HG03469 (cell line): Measurements from ENCODE around the gene CADM2.

Source experiments
- ATAC-seq: cut with Tn5 transposase; IDR thresholded peaks from one replicate; pipeline ENCODE4 v1.9.1; 2021; ENCODE audit warnings: mild to moderate bottlenecking, moderate library complexity, moderate number of reproducible peaks; ENCODE audit not compliant: unreplicated experiment

Gene CADM2

DNA sequence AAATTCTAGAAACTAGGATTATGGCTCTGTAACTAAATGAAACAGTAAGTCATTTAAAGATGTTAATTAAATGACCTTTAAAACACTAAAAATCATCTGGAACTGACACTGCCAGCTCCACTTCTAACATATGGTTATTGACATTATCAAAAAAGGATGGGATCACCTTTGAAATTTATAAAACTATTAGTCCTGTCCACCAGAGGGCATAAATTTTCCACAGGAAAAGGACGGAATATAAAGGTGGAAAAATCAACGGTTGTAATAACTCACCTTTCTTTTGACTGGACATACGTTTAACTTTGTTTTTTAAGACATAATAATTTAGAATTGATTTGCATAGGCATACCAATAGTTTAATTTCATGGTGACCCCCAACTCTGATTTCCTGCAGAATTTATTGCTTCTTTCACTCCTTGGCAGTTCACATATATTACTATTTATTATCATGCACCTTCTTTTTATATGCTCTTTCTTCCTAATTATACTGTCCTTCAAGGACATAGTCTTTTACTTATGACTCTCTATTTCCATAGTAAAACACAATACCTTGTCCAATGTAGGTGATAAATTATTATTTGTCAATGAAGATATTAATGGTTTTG is 345.7 kb downstream of the CADM2 start:
- ATAC-seq, result no peak

DNA sequence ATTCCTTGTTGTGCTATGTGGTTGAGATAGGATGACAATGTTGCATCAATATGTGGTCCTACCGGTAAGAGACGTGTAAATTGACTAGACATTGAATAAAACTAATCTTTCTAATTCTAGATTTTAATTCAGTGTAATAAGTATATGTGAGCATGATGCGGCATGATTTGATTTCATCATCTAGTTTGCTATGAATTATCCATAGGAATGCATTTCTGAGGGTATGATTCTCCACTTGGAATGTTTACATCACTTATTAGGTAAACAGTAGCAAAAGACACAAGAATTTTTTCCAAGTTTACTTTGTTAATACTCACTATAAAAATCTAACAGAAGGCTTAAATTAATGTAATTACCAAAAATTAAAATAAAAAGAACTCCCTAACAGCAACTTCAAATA is 353.5 kb downstream of the CADM2 start:
- no peak for ATAC-seq

DNA sequence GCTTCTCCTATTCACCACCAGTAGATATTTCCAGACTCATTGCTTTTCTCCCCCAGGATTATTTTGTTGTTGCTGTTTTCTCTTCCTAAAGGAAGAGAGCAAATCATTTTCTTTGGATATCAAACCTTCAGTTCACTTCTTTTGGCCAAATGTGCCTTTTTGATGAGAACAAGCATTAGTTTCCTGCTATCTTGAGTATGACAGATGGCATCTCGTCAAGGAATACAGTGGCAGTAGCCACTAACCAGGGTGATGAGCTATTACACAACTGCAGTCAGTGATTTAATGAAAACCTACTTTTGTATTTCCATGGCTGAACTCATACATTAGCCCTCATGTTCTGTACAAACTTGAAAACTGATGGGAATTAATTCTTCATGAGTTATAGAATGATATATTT is 354.6 kb downstream of the CADM2 start:
- ATAC-seq, result no peak

DNA sequence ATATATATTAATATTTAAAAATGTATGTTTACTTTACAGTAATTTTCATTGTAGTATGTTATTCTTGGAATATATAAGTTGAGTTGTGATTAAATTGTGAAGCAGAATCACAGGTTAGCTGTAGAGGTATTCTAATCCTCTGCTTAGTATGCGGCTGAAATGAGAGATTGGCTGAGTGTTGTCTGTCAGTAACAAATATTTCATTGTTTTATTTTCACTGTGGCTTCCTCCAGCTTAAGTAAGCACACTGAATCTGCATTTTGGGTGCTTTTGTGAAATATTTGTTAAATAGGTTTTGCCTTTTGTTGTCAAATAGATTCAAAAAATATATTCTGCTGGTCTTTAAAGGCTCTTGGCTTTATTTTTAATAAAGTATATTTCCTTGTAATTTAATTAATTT is 357.5 kb downstream of the CADM2 start:
- no peak for ATAC-seq

DNA sequence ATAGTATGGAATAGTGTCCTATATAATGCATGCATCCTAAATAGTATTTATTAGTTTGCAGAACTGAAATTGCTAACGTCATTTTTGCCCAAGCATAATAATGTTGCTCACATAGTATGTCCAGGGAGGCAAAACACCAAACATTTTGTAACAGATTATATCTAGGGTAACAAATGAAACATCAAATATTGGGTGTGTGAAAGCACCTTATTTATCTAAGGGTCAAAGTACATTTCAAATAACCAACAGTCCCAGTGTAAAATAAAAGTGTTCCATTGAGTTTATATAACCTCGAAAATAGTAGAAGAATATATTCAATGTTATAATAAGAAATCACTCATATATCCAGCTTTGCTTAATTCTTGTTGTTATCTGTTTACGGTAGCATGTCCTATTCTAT is 363.1 kb downstream of the CADM2 start:
- ATAC-seq, result no peak

DNA sequence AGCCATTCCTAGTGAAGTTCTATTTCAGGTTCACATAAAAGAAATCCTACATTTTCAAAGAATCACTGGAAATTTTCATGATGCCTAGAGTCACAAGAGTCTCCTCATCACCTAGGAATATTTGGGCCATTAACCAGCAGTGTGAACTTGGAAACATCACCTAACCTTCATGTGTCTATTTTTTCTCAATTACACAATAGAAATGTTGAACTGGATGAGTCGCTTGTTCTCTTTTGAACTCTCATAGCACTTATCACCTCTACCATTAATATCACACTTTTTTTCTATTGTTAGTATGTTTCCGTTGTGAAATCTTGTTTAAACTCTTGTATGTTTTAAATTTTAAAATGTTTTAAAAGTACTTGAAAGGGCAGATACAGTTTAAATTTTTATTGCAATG is 371.3 kb downstream of the CADM2 start:
- no peak for ATAC-seq

DNA sequence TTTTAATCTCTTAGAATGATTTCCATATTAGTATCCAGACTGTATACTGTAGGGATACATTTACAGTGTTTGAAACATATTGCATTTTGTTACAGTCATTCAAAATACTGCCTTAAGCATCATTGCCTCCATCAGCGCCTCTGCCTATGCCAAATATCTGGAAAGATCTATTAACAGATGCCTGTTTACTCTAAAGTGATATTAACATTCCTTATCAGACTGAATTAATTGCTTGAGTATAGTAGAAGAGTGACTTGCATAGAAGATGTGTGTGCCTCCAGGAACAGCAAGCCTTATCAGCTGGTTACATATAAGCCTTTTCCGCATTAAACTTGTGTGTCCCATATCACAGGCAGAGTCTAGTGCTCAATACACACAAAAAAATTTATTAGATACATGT is 379.1 kb downstream of the CADM2 start:
- ATAC-seq, result no peak

DNA sequence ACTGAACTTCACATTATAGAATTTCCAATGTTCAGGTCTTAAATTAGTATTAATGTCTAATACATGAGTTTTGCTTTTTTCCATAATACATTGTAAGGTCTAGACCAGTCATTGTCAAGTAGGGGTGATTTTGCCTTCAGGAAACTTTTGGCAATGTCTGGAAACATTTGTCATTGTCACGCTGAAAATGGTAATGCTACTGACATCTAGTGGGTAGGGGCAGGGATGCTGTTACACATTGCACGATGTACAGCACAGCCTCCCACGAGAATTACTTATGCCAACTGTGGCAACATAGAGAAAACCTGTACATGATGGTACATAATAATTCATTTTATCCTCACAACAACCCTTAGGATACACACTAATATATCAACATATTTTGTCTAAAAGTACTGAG is 384.1 kb downstream of the CADM2 start:
- no peak for ATAC-seq

DNA sequence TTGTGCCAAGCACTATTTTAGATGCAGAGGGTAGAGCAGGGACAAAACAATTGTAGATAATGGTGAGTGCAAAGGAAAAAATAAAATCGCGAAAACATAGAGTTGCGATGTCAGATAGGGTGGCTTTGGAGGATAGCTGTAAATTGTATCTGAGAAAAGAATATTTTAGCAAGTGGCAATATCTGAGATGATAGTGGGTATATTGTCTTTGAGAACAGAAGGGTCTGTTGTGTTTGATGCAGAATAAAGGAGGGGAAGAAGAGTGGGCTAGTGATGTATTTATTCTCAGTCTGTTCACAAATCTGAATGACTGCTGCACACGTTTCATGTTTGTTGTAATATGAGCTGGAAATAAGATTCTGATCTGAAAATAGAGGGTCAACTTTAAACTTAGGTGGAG is 396.8 kb downstream of the CADM2 start:
- ATAC-seq, result no peak

DNA sequence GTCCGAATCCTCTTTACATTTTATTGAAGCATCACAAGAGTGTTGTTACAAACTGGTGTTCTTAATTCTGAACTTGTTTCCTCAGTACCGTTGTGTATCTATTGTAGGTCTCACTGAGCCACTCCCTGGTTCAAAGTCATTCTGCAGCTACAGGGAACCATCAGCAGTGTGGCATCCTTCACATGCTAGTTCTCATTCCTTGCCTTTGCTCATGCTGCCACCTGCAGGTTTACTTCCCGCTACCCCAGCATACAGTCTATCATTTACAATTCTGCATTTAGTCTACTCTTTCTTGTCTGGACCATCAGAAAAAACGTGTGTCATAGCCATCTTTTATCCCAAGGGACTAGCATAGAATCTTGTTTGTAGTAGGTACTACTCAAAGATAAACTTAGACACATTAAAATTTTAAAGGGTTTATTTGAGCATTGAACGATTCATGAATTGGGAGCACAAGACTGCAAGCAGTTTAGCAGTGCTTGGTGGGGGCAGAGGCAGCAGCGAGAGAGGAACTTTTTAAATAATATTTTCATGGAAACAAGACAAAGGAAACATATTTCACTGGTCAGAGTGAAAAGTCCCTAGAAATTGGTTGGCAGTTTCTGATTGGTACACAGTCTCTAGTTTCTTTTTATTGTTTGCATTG is 402.1 kb downstream of the CADM2 start:
- peak; percentile 66 for ATAC-seq

DNA sequence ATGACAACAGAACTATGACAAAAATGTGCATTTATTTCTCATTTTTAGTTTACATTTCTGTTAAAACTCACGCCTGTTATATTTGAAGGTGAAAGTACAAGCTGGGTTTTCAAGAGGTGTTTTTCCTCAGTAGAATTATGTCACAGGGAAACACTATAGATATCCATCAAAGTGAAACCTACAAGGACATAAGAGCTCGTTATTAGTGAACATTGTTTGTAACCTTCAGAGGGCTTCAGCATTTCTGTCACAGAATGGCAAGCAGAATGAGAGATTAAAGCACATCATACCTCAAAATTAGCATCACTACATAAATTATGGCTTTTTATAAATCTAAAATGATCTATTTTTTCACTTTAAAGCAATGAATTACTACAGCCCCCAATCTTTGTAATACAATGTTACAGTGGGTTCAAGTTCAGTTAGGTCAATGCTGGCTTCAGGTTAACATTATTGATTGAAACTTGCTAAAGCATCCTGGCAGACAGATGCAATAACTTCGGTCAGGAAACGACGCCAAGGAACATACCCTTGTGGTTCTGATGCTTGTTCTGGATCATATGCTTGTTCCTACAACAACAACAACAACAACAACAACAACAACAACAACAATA is 405.6 kb downstream of the CADM2 start:
- no peak for ATAC-seq

DNA sequence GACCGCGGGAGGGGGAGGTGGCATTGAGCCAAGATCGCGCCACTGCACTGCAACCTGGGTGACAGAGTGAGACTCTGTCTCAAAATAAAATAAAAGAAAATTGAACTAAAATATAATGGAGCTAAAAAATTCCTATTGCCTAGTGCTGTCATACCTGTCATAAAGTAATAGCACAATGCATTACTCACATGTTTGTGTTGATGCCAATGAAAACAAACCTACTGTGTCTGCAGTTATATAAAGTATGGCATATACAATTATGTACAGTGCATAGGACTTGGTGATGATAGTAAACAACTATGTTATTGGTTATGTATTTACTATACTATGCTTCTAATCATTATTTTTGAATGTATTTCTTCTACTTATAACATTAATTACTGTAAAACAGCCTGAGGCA is 411.6 kb downstream of the CADM2 start:
- ATAC-seq, result no peak

DNA sequence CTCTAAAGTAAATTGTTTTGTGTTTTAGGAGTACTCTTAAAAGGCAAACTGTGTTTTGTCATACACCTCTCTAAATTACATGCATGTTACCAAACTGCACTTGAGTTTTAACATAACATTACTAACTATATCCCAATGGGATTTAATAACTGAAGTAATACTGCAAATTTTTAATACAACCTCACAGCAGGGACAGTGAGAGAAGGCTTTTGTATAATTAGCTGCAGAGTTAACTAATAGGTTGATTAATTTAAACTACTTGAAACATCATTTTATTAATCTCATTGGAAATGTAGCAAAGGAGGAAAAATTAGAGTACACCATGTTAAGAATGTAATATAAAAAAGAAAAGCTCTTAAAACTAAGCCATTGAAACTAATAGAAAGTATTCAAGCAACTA is 417.3 kb downstream of the CADM2 start:
- ATAC-seq, result no peak

DNA sequence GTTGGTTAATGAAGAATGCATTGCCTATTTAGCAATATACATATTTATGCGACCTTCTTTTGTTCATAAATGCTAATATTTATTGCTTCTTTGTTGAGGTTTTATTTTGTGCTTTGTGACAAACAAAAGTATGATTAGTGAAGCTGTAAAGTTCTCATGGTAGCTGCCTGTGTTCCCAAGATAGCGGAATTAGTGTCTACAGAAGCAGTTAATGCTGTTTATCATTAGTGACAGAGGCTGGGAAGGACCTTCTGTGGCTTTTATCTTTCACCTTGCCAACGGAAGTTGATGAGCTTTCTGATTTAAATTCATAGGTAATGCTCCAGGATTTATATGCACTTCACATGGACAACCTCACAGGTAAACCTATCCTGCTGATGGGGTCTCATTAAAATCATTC is 418.3 kb downstream of the CADM2 start:
- ATAC-seq, result no peak

DNA sequence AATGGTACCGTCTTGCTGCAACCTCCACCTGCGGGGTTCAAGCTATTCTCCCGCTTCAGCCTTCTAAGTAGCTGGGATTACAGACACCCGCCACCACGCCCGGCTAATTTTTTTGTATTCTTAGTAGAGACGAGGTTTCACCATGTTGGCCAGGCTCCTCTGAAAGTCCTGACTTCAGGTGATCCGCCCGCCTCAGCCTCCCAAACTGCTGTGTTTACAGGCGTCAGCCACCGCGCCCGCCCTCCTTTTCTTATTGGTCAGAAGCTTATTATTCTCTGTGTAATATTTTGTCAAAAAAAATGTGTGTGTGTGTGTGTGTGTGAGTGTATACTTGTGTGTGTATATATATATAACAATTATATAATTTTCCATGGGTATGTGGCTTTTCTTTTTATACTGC is 425.6 kb downstream of the CADM2 start:
- ATAC-seq, result no peak

DNA sequence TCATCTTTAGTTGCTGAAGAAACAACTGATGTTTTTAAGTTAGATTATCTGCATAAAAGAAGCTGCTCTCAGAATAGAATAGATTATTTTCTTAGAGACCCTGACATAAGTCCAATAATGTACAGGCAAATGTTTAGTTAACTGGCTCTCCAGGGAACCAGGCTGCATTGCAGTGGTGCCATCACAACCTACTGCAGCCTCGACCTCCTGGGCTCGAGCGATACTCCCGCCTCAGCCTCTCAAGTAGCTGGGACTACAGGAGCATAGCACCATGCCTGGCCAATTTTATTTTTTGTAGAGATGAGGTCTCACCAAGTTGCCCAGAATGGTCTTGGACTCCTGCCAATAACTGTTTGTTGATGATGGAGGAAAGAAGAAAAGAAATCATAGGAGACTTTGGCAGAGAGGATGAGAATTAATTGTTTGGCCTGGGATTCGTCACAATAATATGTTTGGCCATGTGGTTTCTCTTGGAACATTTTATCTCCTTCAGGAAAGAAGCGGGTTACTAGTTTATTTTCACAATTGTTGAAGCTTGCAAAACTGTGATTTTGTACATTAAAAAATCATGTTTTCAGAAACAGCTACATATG is 429.2 kb downstream of the CADM2 start:
- no peak for ATAC-seq

DNA sequence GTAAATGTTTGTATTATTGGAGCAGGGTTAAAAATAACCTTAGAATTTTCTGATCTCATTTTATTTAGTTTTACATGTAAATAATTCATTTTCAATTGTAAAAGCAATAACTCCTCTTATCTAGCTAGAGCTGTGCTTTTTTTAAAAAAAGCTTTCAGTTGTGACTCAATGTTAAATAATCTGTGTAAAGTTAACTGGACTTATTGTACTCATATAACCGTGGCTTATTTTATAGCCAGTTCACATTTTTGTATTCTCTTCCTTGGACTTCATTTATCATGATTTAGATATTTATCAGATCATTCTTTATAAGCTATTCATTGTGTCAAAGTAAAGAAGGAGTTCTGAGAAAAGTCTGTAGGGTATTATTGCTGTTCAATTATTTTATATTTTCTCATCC is 435.6 kb downstream of the CADM2 start:
- no peak for ATAC-seq

DNA sequence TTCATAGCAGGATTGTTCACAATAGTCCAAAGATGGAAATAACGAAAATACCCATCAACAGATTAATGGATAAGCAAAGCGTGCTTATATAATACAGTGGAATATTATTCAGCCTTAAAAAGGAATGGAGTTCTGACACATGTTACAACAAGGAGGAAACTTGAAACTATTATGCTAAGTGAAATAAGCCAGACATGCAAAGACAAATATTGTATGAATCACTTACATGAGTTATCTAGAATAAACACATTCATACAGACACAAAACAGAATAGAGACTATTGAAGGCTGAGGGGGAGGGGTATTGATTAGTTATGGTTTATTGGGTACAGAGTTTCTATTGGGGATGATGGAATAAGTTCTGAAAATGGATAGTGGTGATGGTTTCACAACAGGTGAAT is 438.6 kb downstream of the CADM2 start:
- no peak for ATAC-seq

DNA sequence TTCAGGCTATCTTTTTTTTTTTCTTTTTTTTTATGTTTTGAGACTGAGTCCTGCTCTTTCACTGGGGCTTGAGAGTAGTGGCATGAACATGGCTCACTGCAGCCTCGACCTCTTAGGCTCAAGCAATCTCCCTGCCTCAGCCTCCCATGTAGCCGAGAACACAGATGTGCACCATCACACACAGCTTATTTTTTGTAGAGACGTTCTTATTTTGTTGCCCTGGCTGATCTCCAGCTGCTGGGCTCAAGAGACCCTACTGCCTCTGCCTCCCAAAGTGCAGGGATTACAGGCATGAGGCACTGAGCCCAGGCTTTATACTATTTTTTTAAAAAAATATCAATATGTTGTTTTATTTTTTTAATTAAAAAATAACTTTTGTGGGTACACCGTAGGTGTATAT is 467.3 kb downstream of the CADM2 start:
- no peak for ATAC-seq

DNA sequence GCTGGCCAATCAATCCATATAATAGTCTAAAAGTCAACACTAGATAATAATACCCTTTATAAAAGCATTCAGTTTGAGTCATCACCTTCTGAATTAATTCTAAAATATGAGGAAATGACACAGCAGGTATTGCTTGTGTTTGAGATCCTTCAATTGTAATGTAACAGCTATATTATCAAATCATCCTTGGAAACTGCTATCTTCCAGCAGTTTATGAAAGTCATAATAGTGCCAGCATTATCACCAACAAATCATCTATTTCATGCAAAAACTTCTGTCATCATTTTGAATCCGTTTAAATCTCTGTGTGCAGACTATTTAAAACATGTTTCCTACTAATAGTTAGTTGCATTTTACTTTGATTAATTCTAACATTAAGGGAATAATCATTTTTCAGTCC is 468.7 kb downstream of the CADM2 start:
- ATAC-seq, result no peak

DNA sequence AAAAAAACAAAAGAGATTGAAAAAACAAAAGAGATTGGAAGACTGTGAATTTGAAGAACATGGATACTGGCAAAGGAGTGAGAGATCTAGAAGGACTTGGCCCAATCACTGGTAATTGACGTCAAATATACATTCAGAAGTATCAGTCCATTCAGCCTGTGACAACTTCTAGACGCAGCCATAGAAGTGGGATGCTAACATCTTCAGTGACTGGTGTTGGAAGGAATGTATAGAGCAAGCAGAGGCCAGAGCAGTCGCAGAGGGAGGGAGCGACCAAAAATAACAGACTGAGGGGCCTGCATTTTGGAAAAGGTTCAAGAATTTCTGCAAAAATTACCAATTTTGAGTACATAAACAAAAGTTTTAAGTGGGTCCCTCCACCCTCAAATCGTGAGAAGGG is 473.3 kb downstream of the CADM2 start:
- ATAC-seq, result no peak

DNA sequence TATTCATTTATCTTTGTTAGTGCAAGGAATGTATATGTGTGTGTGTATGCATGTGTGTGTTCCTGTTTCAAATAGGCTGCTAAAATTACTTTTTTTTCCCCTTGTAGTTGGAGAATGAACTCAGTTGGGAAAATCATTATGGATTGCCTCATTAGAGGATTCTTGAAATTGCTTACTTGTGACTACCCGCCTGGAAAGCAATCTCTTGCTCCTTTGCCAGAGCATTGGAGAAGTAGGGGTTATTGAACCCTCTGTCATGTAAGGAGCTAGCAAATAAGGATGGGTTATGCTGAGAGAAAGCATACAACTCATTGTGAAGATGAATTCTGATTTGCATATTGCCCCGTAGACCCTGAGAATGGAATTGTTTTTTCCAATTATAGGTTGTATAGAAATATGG is 474.5 kb downstream of the CADM2 start:
- ATAC-seq, result no peak
